ENCODE results near the gene ITSN1.

ITSN1 gene

GRCh38 chr21:33897739-33898138, 255.4 kb downstream of the ITSN1 start:
- H3K4me3 Mint-ChIP-seq: no peak overlapping the region
- H3K27me3 Mint-ChIP-seq: no peaks in the 10 kb centered on the region
- no peak overlapping the region for H3K27ac Mint-ChIP-seq
- H3K36me3 Mint-ChIP-seq (ENCODE audit: low read depth): peaks cover 29% of the 10 kb centered on the region
- DNase-seq: no peak
- H3K4me1 Mint-ChIP-seq (ENCODE audit: low read depth): peaks cover 19% of the 10 kb centered on the region
- H3K9me3 Mint-ChIP-seq: no peaks in the 10 kb centered on the region

- H3K27ac Mint-ChIP-seq: no peak overlapping the region
Measured at GRCh38 chr21:33898586-33898985, 256.3 kb downstream of the ITSN1 start.

GRCh38 chr21:33899199-33899598, 256.9 kb downstream of the ITSN1 start:
- H3K4me1 Mint-ChIP-seq (ENCODE audit: low read depth): peaks cover 19% of the 10 kb centered on the region
- H3K27ac Mint-ChIP-seq: no peak overlapping the region
- H3K9me3 Mint-ChIP-seq: no peaks in the 10 kb centered on the region
- H3K27me3 Mint-ChIP-seq: no peaks in the 10 kb centered on the region
- no peak for DNase-seq
- no peak overlapping the region for H3K4me3 Mint-ChIP-seq
- peaks cover 43% of the 10 kb centered on the region for H3K36me3 Mint-ChIP-seq (ENCODE audit: low read depth)

More at GRCh38 chr21:33898586-33898985, 256.3 kb downstream of the ITSN1 start:
- Mint-ChIP-seq H3K36me3 (ENCODE audit: low read depth) (peaks cover 37% of the 10 kb centered on the region), H3K4me3 (no peak overlapping the region), H3K4me1 (ENCODE audit: low read depth) (peaks cover 19% of the 10 kb centered on the region), H3K27me3 (no peaks in the 10 kb centered on the region), H3K9me3 (no peaks in the 10 kb centered on the region)
- DNase-seq: no peak

GRCh38 chr21:33901412-33902288, 259.3 kb downstream of the ITSN1 start:
- Mint-ChIP-seq H3K4me3 (no peak overlapping the region), H3K4me1 (ENCODE audit: low read depth) (peaks cover 4% of the 10 kb centered on the region), H3K36me3 (ENCODE audit: low read depth) (peaks cover 66% of the 10 kb centered on the region), H3K9me3 (no peaks in the 10 kb centered on the region), H3K27ac (peak overlapping the region; percentile 7), H3K27me3 (no peaks in the 10 kb centered on the region)
- DNase-seq: no peak

- Mint-ChIP-seq H3K4me3 (no peak overlapping the region), H3K9me3 (no peaks in the 10 kb centered on the region), H3K27me3 (no peaks in the 10 kb centered on the region), H3K4me1 (ENCODE audit: low read depth) (peaks cover 4% of the 10 kb centered on the region), H3K36me3 (ENCODE audit: low read depth) (peaks cover 73% of the 10 kb centered on the region), H3K27ac (no peak overlapping the region)
- no peak for DNase-seq
Measured at GRCh38 chr21:33902349-33902748, 260.0 kb downstream of the ITSN1 start.

- peaks cover 90% of the 10 kb centered on the region for H3K36me3 Mint-ChIP-seq (ENCODE audit: low read depth)
Measured at GRCh38 chr21:33904041-33904440, 261.7 kb downstream of the ITSN1 start.

GRCh38 chr21:33908760-33909159, 266.5 kb downstream of the ITSN1 start:
- no peaks in the 10 kb centered on the region for H3K27me3 Mint-ChIP-seq
- peaks cover 37% of the 10 kb centered on the region for H3K4me1 Mint-ChIP-seq (ENCODE audit: low read depth)
- H3K4me3 Mint-ChIP-seq: no peak overlapping the region
- H3K36me3 Mint-ChIP-seq (ENCODE audit: low read depth): peaks cover 96% of the 10 kb centered on the region
- no peaks in the 10 kb centered on the region for H3K9me3 Mint-ChIP-seq
- DNase-seq: no peak
- H3K27ac Mint-ChIP-seq: peak overlapping the region; percentile 61

More at GRCh38 chr21:33904041-33904440, 261.7 kb downstream of the ITSN1 start:
- no peak overlapping the region for H3K4me3 Mint-ChIP-seq
- H3K27me3 Mint-ChIP-seq: no peaks in the 10 kb centered on the region
- H3K9me3 Mint-ChIP-seq: no peaks in the 10 kb centered on the region
- H3K27ac Mint-ChIP-seq: no peak overlapping the region
- no peak for DNase-seq
- H3K4me1 Mint-ChIP-seq (ENCODE audit: low read depth): peaks cover 13% of the 10 kb centered on the region

GRCh38 chr21:33909756-33910155, 267.5 kb downstream of the ITSN1 start:
- H3K27ac Mint-ChIP-seq: peak overlapping the region; percentile 62

GRCh38 chr21:33914188-33914587, 271.9 kb downstream of the ITSN1 start:
- Mint-ChIP-seq H3K27me3 (no peaks in the 10 kb centered on the region), H3K36me3 (ENCODE audit: low read depth) (peaks cover 61% of the 10 kb centered on the region), H3K27ac (peak overlapping the region; percentile 99), H3K4me1 (ENCODE audit: low read depth) (peaks cover 51% of the 10 kb centered on the region), H3K4me3 (peak overlapping the region; percentile 100), H3K9me3 (no peaks in the 10 kb centered on the region)
- DNase-seq: no peak

More at GRCh38 chr21:33909756-33910155, 267.5 kb downstream of the ITSN1 start:
- no peaks in the 10 kb centered on the region for H3K9me3 Mint-ChIP-seq
- no peak for DNase-seq
- H3K4me1 Mint-ChIP-seq (ENCODE audit: low read depth): peaks cover 46% of the 10 kb centered on the region
- no peak overlapping the region for H3K4me3 Mint-ChIP-seq
- peaks cover 96% of the 10 kb centered on the region for H3K36me3 Mint-ChIP-seq (ENCODE audit: low read depth)
- H3K27me3 Mint-ChIP-seq: no peaks in the 10 kb centered on the region

- Mint-ChIP-seq H3K4me1 (ENCODE audit: low read depth) (peaks cover 43% of the 10 kb centered on the region), H3K36me3 (ENCODE audit: low read depth) (peaks cover 47% of the 10 kb centered on the region), H3K9me3 (no peaks in the 10 kb centered on the region), H3K4me3 (peak within 1 kb of the TSS; percentile 100), H3K27ac (peak within 1 kb of the TSS; percentile 99), H3K27me3 (no peaks in the 10 kb centered on the region)
- DNase-seq: peak; percentile 97
Measured at GRCh38 chr21:33915368-33916199, 273.3 kb downstream of the ITSN1 start, which contains the start of gene ATP5PO. Gene ATP5PO, minus strand, starts transcription at chr21:33915804. Its CDS starts 41 bp downstream, at chr21:33915763.

- Mint-ChIP-seq H3K36me3 (ENCODE audit: low read depth) (peaks cover 41% of the 10 kb centered on the region), H3K4me3 (peak overlapping the region; percentile 100), H3K27me3 (no peaks in the 10 kb centered on the region), H3K27ac (peak overlapping the region; percentile 99), H3K4me1 (ENCODE audit: low read depth) (peaks cover 43% of the 10 kb centered on the region), H3K9me3 (no peaks in the 10 kb centered on the region)
- no peak for DNase-seq
Measured at GRCh38 chr21:33916200-33916567, 273.9 kb downstream of the ITSN1 start.

- H3K27ac Mint-ChIP-seq: no peak overlapping the region
- H3K4me1 Mint-ChIP-seq (ENCODE audit: low read depth): peaks cover 39% of the 10 kb centered on the region
- H3K4me3 Mint-ChIP-seq: no peak overlapping the region
- DNase-seq: no peak
- H3K36me3 Mint-ChIP-seq (ENCODE audit: low read depth): peaks cover 32% of the 10 kb centered on the region
- no peaks in the 10 kb centered on the region for H3K9me3 Mint-ChIP-seq
- H3K27me3 Mint-ChIP-seq: no peaks in the 10 kb centered on the region
Measured at GRCh38 chr21:33917421-33917820, 275.1 kb downstream of the ITSN1 start.

GRCh38 chr21:33924079-33924765, 281.9 kb downstream of the ITSN1 start:
- H3K36me3 Mint-ChIP-seq (ENCODE audit: low read depth): no peaks in the 10 kb centered on the region
- no peak overlapping the region for H3K4me3 Mint-ChIP-seq
- H3K27me3 Mint-ChIP-seq: no peaks in the 10 kb centered on the region
- peak; percentile 92 for DNase-seq
- H3K9me3 Mint-ChIP-seq: no peaks in the 10 kb centered on the region
- peaks cover 18% of the 10 kb centered on the region for H3K4me1 Mint-ChIP-seq (ENCODE audit: low read depth)
- H3K27ac Mint-ChIP-seq: no peak overlapping the region

- H3K4me3 Mint-ChIP-seq: no peak overlapping the region
- no peak for DNase-seq
- no peaks in the 10 kb centered on the region for H3K9me3 Mint-ChIP-seq
- peaks cover 18% of the 10 kb centered on the region for H3K4me1 Mint-ChIP-seq (ENCODE audit: low read depth)
- no peak overlapping the region for H3K27ac Mint-ChIP-seq
- no peaks in the 10 kb centered on the region for H3K36me3 Mint-ChIP-seq (ENCODE audit: low read depth)
- H3K27me3 Mint-ChIP-seq: no peaks in the 10 kb centered on the region
Measured at GRCh38 chr21:33924766-33925100, 282.4 kb downstream of the ITSN1 start.

Measured in activated T-cell treated with anti-CD3 and anti-CD28 coated beads, Interleukin-2, amount 50 U/mL, for 24 hours (primary cell).